DMS53 (cell line): ENCODE data around the gene LIMS4.
"Not testable (repeated sequence)": the region's sequence is repeated elsewhere in the genome, so short reads cannot be mapped to it uniquely, and the experiment has no call there.

Experiments used
- DNase-seq: peaks from one replicate; lab custom pipeline; 2025; lab: John Stamatoyannopoulos, UW

Gene LIMS4, protein sequence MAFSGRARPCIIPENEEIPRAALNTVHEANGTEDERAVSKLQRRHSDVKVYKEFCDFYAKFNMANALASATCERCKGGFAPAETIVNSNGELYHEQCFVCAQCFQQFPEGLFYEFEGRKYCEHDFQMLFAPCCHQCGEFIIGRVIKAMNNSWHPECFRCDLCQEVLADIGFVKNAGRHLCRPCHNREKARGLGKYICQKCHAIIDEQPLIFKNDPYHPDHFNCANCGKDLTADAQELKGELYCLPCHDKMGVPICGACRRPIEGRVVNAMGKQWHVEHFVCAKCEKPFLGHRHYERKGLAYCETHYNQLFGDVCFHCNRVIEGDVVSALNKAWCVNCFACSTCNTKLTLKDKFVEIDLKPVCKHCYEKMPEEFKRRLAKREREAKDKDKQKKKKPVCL

DNA sequence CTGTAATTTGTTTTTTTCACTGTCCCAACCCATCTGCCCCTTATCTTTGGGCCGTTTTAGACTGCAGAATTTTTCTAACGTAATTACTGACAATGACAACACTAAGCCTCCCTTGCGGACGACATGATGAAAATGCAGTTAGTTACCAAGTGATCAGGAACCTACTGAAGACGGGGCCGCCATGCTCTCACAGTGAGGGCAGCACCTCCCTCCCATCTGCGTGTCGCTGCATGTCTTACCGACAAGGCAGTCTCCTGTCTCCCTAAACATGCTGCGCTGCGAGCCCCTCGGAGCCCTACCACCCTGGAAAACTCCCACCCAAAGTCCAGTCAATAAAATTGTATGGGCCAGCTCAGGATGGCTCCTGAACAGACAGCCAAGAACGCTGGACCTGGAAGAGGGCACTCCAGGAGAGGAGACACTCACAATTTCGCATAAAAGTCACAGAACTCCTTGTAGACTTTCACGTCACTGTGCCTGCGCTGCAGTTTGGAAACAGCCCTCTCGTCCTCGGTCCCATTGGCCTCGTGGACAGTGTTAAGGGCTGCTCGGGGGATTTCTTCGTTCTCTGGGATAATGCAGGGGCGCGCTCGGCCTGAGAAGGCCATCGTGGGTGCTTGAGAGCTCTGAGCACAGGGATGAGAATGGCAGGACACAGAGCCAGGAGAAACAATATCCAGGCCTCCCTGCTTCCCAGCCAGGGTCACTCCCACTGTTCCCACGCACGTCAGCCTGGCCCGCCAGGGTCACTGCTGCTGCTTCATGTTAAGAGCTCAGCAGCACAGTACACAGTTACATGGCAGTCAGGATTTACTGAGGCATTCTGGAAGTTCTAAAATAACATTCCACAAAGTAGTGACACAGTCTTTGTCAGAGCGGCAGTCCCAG lies at the start of gene LIMS4:
TSS of gene LIMS4 (minus strand) at position 646 of the 888 bp plus-strand sequence. CDS start at position 608, 38 bp downstream.
- DNase-seq: not testable (repeated sequence)

DNA sequence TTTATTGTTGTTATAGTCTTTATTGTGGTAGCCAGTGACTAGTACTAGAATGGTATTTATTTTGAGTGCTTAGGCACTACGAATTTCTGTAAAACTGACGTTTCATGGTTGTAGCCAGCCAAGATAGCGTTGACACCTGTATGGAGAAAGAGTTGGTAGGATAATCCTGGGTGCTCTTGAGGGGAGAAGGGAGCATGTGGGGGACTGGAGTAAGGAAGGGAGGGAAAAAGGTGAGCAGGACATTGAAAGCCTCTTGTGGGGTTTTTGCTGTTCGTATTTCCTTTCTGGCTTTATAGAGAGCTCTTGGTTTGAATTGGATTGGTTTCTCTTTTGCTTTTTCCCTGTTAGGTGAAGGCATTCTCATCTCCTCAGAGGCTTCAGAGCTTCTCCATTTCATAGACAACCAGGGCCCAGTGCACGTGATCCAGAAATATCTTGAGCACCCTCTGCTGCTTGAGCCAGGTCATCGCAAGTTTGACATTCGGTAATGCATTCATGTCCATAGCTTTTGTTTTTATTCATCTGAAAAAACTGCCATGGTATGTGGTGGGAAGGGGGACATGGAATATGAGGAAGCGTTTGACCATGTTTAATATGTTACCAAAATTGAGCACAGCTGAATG lies 27.2 kb upstream of the LIMS4 start:
- DNase-seq: not testable (repeated sequence)

DNA sequence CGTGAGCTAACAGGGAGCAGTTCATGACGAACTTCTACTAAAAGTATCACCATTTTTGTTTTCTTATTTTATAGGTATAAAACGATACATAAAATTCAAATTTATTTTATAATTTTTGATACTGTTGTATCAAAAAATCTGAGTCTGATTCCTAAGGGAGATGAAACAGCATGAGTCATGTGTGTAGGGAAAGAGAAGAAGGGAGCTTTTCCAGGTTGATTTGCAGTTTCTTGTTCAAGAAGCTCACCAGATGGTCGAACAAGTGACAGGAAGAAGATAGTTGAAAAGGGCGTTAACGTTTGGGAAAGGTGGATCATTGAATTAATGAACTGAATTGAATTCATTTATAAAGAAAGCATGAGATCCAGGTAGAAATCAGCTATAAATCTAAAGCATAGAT lies 23.4 kb upstream of the LIMS4 start:
- DNase-seq: not testable (repeated sequence)

DNA sequence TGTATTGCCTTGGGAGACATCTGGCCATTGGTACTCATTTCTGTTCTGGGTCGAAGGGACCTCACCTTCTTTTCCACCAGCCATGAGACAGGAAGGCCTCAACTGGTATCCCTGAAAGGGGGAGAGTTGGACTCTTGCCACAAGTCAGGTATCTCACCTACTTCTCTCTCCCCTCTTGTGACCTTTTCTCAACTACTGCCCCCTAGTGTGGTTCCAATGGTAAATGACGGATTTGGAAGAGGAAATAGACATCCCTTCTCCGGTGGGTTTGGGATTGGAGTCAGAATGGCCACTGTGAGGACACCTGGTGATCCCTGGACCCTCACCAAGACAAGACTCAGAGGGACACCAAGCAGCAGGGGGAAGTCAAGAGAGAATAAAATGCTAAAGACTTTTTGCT lies 21.9 kb upstream of the LIMS4 start:
- DNase-seq: not testable (repeated sequence)

DNA sequence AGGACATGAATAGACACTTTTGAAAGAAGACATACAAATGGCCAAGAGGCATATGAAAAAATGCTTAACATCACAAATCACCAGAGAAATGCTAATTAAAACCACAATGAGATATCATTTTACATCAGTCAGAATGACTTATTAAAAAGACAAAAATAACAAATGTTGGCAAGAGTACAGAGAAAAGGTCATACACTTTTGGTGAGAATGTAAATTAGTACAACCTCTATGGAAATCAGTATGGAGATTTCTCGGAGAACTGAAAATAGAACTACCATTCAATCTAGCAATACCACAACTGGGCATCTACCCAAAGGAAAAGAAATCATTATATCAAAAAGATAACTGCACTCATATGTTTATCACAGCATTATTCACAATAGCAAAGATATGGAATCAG lies 16.4 kb upstream of the LIMS4 start:
- DNase-seq: not testable (repeated sequence)

DNA sequence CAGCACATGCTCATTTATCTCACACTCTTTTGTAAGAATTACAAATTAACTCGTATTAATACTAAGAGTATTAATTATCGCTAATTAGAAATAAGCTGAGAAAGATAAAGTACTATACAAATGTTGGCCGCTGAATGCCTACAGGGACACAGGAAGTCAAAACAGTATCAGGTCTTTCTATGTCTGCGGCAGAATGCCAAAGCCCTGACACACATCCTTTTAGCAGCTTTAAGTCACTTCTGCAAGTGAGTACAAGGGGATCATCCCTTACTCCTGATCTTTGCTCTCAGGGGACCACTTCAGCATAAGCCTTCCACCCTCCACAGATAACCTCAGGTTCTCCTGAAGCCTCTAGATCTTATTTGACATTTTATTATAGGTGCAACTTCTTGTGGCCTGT lies 10.1 kb upstream of the LIMS4 start:
- DNase-seq: not testable (repeated sequence)

DNA sequence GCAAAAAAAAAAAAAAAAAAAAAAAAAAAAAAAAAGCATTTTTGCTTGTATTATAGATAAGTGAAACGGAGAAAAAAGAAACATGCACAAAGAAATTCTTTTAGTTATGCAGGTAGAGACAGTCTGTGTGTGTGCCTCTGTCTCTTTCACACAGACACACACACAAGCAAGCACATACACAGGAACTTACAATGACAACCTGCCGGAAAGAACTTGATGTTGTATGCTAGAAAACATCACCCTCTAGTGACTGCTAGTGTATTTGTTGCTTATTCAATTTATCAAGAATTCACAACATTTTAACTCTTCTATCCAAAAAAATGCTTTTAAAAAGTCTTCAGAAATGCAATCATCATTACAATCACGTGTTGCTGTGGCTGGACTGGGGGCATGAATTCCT lies 8.6 kb upstream of the LIMS4 start:
- not testable (repeated sequence) for DNase-seq

DNA sequence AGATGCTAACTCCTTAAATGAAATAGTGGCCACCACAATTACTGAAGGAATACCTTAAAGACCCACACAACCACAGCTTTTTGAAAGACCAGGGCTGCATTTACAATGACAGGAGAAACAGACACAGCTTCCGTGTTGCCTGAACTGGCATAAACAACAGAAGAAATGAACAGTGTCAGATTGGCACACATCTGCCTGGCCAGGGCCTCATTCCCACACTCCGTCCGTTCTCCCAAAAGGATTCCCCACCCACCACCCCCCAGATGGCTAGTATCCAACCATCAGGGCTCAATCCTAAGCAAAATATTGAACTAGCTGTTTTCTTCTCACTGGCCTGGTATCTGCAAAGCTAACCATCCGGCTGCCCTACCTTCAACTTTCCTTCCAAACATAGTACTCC lies 7.5 kb upstream of the LIMS4 start:
- not testable (repeated sequence) for DNase-seq

DNA sequence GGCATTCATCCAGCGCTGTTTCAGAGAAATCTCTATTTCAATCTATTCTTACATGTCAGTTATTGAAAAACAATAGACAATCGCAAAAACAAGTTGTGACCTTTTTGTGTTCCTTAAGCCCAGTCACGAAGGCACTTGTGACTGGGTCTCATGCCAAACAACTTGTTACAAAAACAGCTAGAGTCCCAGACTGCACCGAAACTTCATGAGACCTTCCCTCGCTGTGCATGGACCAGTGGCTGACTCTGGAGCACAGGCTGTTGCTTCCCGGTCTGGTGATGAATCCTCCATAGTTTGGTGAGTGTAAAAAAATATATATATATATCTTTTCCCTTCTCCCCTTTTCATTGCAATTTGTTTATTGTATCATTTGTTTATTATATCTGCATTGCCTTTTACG lies 4.8 kb upstream of the LIMS4 start:
- not testable (repeated sequence) for DNase-seq

DNA sequence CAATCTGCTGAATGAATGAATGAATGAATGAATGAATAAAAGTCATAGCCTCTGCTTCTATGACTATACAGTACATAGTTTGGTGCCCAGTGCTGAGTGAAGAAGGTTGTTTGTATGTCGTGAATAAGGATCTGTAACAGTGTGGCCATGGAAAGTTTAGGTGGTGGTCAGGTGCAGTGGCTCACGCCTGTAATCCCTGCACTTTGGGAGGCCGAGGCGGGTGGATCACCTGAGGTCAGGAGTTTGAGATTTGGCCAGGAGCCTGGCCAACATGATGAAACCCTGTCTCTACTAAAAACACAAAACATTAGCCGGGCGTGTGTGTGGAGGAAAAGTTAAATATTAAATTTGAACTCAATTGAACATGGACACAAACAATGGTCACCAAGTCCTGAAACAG lies 4.3 kb upstream of the LIMS4 start:
- not testable (repeated sequence) for DNase-seq

DNA sequence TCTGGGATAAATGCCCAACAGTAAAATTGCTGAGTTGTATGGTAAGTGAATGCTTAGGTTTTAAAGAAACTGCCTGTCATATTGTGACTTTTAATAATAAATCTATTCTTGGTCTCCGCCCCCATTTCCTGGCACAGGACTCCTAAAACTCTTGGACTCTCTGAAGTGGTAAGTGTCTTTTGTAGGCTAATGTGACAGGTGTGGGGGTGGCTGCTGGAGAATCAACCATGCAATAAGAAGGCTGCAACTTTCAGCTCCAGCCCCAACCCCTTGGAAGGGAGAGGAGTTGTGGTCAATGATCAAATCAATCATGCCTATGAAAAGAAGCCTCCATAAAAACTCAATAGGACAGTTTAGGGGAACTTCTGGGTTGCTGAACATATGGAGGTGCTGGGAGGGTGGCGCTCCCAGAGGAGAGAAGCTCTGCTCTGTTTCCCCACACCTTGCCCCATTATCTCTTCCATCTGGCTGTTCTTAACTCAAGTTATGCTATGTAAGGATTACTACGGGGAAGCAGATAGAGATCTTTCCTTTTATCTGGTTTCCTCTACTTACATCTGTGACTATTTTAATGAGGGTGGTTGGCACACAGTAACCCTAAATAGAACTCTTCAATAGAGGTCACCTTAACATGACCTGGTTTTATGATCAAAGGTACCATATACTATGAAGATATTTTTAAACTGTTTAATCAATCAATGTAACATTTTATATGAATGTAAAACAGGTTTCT lies 3.2 kb upstream of the LIMS4 start:
- not testable (repeated sequence) for DNase-seq

DNA sequence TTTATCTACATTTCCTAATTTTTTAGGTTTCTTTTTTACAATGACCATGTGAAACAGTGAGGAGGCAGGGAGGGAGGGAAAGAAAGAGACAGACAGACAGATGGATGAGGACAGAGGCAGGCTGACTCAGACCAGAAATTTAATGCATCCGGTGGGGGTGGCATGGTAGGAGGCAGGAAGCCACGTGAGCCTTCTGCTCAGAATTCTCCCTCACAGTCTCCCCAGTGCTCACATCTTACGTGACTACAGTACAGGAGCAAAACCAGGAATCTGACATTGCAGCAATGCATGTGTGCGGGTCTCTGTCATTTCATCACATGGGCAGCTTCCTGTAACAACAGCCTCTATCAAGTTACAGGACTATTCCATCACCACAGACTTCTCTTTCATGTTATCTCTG lies 2.3 kb upstream of the LIMS4 start:
- DNase-seq: not testable (repeated sequence)

DNA sequence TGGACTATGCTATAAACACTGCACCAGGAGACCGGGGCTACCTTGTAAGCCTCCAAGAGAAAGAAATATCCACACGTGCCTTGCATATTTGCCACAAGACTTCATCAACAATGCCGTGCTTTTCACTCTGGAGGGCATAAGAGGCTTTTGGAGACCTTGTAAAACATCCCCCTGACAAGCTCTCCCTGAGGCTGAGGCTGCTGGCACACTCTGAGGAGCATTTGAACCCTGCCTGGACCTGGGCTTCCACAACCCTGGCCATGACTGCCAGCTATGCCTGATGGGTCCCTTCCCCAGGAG lies 393 bp upstream of the LIMS4 start:
- not testable (repeated sequence) for DNase-seq

DNA sequence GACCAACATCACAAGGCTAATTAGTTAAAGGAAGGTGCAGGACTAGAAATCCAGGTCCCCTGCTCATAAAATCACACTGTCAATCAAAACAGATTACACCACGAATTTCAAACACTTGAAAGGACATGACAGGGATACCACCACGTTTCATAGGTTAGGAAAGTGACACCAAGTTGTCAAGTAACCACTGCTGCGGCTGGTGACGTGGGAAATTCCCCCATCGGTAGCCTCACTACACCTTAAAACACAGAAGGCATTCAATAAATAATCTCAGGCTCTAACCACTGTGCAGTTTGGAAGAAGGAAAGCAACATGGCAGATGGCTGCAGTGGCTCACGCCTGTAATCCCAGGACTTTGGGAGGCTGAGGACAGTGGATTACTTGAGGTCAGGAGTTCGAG lies 3.7 kb downstream of the LIMS4 start:
- not testable (repeated sequence) for DNase-seq

DNA sequence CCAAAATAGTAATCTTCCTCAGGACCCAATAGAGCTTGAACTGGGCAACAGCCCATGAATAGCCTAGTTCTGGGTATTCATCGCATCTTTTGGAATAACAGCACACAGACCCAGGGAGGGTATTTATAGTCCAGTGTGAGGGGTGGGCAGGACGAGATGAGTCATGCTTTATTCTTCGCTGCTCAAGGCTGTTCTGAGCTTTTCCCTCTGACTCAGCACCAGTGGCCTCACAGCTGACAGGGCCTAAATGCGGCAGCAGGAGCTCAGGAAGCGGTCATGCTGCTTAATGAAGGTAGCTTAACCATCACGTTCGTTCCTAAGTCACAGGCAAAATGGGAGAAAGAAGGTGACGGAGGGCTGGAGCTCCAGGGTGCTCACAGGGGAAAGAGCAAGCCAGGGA lies 7.3 kb downstream of the LIMS4 start:
- DNase-seq: not testable (repeated sequence)

DNA sequence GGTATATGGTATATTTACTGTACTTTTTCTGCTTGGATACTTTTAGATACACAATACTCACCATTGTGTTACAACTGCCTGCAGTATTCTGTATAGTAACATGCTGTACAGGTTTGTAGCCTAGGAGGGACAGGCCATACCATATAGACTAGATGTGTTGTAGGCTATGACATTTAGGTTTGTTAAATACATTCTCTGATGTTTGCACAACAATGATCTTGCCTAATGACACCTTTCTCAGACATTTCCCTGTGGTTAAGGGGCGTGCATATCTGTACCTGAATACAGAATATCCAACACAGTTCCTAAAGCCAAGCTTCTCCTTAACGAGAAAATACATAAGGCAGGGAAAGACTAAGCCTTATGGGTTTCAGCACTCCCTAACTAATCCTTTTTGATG lies 10.2 kb downstream of the LIMS4 start:
- not testable (repeated sequence) for DNase-seq

DNA sequence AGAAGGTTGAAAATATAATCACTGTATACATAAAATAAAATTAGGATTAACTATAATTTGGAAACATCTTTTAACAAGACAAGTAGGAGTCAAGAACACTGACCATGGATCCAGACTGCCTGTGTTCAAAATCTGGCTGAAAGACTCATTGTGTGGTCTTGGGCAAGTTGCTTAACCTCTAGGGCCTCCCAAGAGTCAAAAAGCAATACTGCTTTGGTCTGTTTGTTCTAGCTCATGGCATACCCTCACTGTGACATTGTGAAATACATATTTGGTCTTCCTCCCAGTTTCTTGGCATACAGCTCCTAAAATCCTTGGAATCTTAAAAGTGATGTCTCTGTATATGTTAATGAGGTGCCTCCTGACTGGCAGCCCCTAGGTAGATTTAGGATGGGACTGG lies 12.3 kb downstream of the LIMS4 start:
- not testable (repeated sequence) for DNase-seq

DNA sequence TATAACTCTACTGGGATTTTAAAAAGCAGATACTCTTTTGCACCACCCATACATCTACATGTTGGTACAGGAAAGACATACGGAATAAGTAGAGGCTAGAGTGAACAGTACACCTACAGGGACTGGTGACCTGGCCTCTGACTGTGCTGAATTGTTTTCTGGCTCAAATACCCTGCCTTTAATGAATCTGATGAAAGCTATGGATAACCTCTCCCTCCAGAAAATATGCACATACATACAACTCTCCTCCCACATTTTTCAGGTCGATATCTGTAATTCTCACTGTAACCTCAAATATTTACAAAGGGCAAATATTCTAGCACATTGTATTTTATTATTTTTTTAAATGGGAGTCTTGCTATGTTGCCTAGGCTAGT lies 15.4 kb downstream of the LIMS4 start:
- DNase-seq: not testable (repeated sequence)

DNA sequence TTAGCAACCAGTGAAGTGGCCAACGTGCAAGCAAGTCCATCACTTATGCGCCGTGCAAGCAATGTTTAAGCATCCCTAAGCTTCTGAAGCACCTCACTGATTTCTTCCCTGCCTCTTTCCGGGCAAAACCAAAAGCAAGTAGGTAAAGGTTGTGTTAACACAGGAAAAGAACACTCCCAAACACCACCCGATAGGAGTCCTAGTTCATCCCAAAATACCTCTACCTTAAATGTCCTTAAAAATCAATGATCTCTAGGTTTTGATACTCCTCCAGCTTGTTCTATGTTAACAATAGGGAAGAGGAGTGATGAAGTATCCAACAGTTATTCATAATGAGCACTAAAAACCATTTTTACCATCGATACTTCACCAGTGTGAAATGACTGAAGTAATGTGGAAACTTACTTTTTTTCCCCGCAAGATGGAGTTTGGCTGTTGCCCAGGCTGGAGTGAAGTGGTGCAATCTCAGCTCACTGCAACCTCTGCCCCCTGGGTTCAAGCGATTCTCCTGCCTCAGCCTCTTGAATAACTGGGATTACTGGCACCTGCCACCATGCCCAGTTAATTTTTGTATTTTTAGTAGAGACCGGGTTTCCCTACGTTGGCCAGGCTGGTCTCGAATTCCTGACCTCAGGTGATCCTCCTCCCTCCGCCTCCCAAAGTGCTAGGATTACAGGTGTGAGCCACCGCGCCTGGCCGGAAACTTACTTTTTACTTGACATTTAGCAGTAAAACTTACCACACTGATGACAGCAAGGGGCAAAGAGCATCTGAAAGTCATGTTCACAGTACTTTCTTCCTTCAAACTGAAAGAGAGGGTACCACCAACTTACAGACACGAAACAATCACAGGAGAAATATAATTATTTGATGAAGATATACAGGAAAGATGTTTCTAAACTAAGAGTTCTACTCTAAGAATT lies 16.1 kb downstream of the LIMS4 start:
- DNase-seq: not testable (repeated sequence)

DNA sequence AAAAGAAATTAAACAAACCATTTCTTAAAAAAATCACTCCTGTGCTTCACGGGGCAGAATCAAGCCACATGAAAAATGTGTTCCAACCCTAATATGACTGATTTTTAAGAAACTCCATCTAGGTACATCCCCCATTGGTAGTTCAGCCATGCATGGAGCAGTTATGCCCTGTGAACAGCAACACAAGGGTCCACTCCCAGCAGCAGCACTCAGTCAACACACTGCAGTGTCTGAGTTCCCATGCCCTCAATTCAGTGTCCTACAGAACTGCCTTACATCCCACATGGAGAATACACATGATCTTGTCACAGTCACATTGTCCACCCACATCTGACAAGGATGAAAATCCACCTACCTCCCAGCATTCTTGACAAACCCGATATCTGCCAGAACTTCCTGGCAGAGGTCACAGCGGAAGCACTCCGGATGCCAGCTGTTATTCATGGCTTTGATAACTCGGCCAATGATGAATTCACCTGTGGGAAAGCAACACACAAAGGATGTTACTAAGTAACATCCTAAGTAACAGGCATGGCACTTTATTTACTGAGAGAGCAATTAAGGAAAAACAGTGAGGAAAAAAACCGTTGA lies 17.4 kb downstream of the LIMS4 start:
- not testable (repeated sequence) for DNase-seq
